Mesothelial cell of epicardium (in vitro differentiated cells): Measurements from ENCODE around the gene CABP1. TPM values are rescaled to one million over a fixed set of nuclear protein-coding genes. Genes with fewer than 3 reads are reported as not detected.
"Not testable (repeated sequence)": the region's sequence is repeated elsewhere in the genome, so short reads cannot be mapped to it uniquely, and the experiment has no call there.

Source experiments
- DNase-seq, 2 experiments: peaks; one replicate each; pipeline ENCODE4 v3.0.0; 2021; ENCODE audit warnings: low spot score in 2 of 2; ENCODE audit not compliant: unreplicated experiment in 2 of 2
- H3K27ac Mint-ChIP-seq: 2 replicates; pipeline ENCODE4 v1.8.0; 2021; ENCODE audit warnings: mixed read lengths
- H3K27me3 Mint-ChIP-seq: 2 replicates; pipeline ENCODE4 v1.8.0; 2021; ENCODE audit warnings: low read depth, mixed read lengths
- H3K36me3 Mint-ChIP-seq: 2 replicates; pipeline ENCODE4 v1.8.0; 2021; ENCODE audit warnings: mixed read lengths
- H3K4me1 Mint-ChIP-seq: 2 replicates; pipeline ENCODE4 v1.8.0; 2021; ENCODE audit warnings: mixed read lengths
- H3K4me3 Mint-ChIP-seq: 2 replicates; pipeline ENCODE4 v1.8.0; 2021; ENCODE audit warnings: mild to moderate bottlenecking, moderate library complexity, mixed read lengths
- H3K9me3 Mint-ChIP-seq: 2 replicates; pipeline ENCODE4 v1.8.0; 2021; ENCODE audit warnings: mixed read lengths
- CTCF ChIP-seq: fragments of 200-600 bp; sonication (generic); IDR thresholded peaks from one replicate; pipeline ENCODE4 v1.5.0; 2021; ENCODE audit warnings: antibody characterized with exemption; ENCODE audit not compliant: unreplicated experiment
- total RNA-seq: library from RNA; stranded (reverse); gene quantifications from 3 replicates; pipeline ENCODE4 v1.2.1, GENCODE V29; 2021

CABP1 gene
- total RNA-seq, 1 donor from 2014 or later: 1.1 TPM

DNA sequence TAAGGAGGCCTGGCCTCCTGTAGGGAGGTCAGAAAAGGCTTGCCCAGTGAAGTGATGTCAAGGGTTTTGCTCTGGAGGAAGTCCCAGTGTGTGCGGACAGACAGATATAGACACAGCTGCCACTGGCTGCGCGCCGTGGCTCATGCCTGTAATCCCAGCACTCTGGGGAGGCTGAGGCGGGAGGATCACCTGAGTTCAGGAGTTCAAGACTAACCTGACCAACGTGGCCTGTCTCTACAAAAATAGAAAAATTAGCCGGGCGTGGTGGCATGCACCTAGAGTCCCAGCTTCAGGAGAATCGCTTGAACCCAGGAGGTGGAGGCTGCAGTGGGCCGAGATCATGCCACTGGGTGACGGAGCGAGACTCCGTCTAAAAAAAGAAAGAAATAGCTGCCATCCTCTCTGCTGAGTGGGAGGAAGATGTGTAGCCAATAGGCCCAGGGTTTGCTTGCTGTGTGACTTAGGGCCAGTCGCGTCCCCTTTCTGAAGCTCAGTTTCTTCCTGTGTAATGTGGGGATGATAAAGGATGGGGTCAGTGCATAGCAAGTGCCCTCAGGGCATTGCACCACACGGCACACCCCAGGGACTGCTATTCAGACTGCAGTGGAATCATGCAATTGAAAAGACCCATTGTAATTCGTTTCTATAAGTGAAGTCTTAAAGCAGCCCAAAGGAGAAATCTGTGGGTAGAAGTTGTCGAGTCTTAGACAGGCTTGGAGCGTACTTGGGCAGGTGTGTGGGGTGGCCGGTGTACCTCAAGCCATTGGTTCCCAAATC is 27.9 kb downstream of the CABP1 start:
- H3K4me3 Mint-ChIP-seq: no peak overlapping the region
- H3K36me3 Mint-ChIP-seq: no peaks in the 10 kb centered on the region
- peaks cover 2% of the 10 kb centered on the region for H3K27me3 Mint-ChIP-seq
- H3K9me3 Mint-ChIP-seq: no peaks in the 10 kb centered on the region
- DNase-seq: no peak
- peak overlapping the region; percentile 54 for H3K27ac Mint-ChIP-seq
- peaks cover 25% of the 10 kb centered on the region for H3K4me1 Mint-ChIP-seq
- TF ChIP-seq CTCF: no peak

DNA sequence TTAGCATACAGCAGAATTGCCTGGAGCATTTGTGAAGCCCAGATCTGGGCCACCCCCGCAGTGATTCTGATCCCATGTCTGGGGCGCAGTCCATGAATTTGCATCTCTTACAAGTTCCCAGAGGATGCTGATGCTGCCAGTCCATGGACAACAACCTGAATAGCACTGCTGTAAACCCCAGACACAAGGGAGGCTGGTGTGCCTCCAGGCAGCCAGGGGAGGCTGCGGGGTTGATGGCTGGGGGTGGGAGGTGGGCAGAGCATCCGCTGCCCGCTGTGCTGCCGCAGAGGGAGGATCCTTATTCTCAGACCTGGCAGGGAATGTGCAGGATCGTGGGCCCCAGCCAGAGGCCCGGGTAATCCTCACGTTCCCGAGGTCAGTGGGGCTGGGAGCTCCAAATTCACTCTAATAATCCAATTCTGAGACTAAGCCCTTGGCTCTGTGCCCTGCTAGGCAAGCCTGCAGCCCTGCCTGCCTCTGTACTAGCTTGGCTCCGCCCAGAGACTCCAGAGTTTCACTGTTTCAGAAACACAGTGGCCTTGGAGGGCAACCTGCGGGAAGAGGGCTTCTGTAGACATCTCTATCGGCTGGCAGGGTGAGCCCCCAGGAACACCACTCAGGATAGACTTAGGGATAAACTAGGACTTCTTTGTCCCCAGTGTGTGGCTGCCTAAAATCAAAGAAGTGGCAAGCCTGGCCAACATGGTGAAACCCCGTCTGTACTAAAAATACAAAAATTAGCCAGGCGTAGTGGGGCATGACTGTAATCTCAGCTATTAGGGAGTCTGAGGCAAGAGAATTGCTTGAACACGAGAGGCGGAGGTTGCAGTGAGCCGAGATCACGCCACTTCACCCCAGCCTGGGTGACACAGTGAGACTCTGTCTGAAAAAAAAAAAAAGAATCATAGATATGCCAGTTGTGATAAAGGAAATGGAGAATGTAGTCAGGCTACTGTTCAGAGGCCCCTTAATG is 28.7 kb downstream of the CABP1 start:
- Mint-ChIP-seq H3K4me3 (no peak overlapping the region), H3K4me1 (peaks cover 25% of the 10 kb centered on the region), H3K9me3 (no peaks in the 10 kb centered on the region), H3K36me3 (no peaks in the 10 kb centered on the region), H3K27me3 (peaks cover 3% of the 10 kb centered on the region), H3K27ac (peak overlapping the region; percentile 96)
- TF ChIP-seq CTCF: no peak
- peak in 1 of 2 experiments; percentile 55 for DNase-seq

DNA sequence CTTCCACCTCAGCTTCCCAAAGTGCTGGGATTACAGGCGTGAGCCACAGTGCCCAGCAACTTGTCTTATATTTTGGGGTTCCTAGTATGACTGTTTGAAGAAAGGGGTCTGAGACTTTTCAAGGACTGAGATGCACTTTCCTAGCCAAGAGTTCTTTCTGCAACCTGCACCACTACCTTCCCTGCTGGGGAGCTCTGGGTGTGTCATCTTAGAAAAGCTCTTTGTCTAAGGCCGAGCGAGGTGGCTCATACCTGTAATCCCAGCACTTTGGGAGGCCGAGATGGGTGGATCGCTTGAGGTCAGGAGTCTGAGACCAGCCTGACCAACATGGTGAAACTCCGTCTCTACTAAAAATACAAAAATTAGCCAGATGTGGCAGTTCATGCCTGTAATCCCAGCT is 29.8 kb downstream of the CABP1 start:
- H3K36me3 Mint-ChIP-seq, H3K9me3 Mint-ChIP-seq, H3K27ac Mint-ChIP-seq, DNase-seq, H3K27me3 Mint-ChIP-seq, H3K4me3 Mint-ChIP-seq: not testable (repeated sequence)
- H3K4me1 Mint-ChIP-seq: peaks cover 25% of the 10 kb centered on the region

DNA sequence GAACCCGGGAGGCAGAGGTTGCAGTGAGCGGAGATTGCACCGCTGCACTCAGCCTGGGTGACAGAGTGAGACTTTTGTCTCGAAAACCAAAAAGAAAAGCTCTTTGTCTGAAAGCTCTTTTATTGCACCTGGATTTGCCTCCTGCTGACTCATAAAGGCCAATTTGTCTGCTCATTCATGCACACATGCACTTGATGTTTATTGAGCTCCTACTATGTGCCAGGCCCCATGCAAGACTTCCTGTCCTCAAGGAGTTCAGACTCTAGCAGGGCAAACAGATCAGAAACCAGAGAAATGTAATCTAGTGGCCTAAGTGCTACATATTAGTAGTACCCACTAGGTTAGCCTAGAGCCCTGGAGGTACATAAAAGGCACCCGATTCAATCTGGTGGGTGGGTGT is 30.2 kb downstream of the CABP1 start:
- no peak overlapping the region for H3K27ac Mint-ChIP-seq
- H3K36me3 Mint-ChIP-seq: no peaks in the 10 kb centered on the region
- H3K9me3 Mint-ChIP-seq: peaks cover 3% of the 10 kb centered on the region
- H3K4me1 Mint-ChIP-seq: peaks cover 25% of the 10 kb centered on the region
- peaks cover 6% of the 10 kb centered on the region for H3K27me3 Mint-ChIP-seq
- H3K4me3 Mint-ChIP-seq: no peak overlapping the region
- DNase-seq: no peak
- no peak for TF ChIP-seq CTCF

DNA sequence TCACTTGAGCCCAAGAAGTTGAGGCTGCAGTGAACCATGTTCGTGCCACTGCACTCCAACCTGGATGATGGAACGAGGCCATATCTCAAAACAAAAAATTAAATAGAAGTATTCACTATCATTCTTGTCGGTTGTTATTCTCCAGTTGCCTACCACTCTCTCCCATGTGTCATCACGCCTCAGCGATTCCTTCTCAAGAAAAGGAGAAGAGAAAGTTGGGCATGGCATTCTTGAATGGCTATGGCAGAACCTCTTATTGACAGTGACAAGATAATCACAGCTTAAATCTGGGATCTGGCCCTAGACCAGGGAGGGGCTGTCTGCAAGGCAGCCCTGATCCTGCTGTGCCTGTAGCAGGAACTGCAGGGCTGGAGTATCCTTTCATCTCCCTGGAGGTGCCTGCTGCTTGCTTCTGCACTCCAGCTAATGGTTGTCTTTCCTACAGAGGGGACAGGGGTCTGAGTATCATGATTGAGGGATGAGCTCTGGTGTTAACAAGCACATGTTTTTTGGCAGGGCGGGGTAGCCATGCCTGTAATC is 33.7 kb downstream of the CABP1 start:
- no peak for DNase-seq
- H3K27ac Mint-ChIP-seq: no peak overlapping the region
- H3K4me3 Mint-ChIP-seq: no peak overlapping the region
- peaks cover 3% of the 10 kb centered on the region for H3K9me3 Mint-ChIP-seq
- H3K4me1 Mint-ChIP-seq: peaks cover 13% of the 10 kb centered on the region
- no peaks in the 10 kb centered on the region for H3K36me3 Mint-ChIP-seq
- TF ChIP-seq CTCF: no peak
- H3K27me3 Mint-ChIP-seq: peaks cover 4% of the 10 kb centered on the region
